Measurements from ENCODE around the gene MS4A12.

DNA sequence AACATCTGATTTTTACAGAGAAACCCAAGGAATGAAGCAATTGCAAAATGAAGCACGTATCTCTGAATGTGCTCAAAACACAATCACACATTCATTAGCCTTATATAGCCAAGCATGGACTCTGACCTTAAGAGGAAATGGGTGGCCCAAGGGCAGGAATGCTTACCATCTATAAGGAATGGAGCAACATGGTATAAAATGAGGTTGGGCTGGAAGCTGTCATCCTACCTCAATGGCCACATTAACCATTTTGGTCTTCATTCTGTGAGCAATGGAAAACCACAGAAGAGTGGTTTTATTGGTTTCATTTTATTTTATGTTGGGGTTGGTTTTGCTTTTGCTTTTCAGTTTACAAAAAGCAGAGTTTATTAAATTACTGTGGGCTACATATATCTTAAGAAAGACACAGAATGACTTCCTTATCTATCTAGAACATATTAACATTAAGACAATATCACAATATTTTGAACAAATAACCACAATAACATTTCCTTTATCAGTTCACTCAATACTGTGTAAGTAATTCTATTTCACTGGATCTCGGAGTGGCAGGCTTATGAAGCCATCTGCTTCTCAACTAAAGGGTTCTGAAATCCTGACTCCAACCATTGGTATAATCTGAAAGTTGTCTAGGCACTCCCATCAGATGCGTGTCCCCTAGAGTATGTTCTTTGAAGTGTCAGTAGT, 11.8 kb downstream of the MS4A12 start:
- TF ChIP-seq, protein P1, sequence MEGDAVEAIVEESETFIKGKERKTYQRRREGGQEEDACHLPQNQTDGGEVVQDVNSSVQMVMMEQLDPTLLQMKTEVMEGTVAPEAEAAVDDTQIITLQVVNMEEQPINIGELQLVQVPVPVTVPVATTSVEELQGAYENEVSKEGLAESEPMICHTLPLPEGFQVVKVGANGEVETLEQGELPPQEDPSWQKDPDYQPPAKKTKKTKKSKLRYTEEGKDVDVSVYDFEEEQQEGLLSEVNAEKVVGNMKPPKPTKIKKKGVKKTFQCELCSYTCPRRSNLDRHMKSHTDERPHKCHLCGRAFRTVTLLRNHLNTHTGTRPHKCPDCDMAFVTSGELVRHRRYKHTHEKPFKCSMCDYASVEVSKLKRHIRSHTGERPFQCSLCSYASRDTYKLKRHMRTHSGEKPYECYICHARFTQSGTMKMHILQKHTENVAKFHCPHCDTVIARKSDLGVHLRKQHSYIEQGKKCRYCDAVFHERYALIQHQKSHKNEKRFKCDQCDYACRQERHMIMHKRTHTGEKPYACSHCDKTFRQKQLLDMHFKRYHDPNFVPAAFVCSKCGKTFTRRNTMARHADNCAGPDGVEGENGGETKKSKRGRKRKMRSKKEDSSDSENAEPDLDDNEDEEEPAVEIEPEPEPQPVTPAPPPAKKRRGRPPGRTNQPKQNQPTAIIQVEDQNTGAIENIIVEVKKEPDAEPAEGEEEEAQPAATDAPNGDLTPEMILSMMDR (IDR thresholded peaks at IDR 0.05): no peak
- no peak for TF ChIP-seq POLR2AphosphoS5 (IDR thresholded peaks at IDR 0.05)

Measured in breast epithelium (tissue), 3 donors.